ENCODE results near the gene MBOAT1.

MBOAT1 gene

GRCh38 chr6:20060252-20060651 lies 152.0 kb downstream of the MBOAT1 start:
- TF ChIP-seq GATA2 (IDR thresholded peaks at IDR 0.05; ENCODE audit: low read depth, low read length) = no peak
- no peak for TF ChIP-seq GATA3 (IDR thresholded peaks at IDR 0.05; ENCODE audit: low read depth, low read length)

DNA sequence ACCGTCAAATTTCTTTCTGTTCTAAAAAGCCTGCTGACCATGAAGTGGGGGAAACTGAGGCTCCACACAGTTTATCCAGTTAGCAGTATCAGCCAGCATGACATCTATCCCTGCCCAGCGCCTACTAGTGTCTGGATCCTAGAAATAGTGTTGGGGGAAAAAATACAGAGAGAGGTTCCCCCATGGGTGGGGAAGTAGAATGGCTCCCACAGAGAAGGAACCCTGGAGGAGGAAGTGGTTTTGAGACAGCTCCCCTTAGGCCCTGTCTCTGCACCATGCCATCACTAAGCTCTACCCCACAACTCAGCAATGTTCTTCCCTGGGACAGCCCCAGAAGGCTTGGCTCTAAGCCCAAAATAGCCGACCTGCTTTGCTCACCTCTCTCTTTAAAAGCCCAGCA lies 153.4 kb downstream of the MBOAT1 start:
- TF ChIP-seq GATA3 (IDR thresholded peaks at IDR 0.05; ENCODE audit: low read depth, low read length) (no peak), GATA2 (IDR thresholded peaks at IDR 0.05; ENCODE audit: low read depth, low read length) (no peak)

DNA sequence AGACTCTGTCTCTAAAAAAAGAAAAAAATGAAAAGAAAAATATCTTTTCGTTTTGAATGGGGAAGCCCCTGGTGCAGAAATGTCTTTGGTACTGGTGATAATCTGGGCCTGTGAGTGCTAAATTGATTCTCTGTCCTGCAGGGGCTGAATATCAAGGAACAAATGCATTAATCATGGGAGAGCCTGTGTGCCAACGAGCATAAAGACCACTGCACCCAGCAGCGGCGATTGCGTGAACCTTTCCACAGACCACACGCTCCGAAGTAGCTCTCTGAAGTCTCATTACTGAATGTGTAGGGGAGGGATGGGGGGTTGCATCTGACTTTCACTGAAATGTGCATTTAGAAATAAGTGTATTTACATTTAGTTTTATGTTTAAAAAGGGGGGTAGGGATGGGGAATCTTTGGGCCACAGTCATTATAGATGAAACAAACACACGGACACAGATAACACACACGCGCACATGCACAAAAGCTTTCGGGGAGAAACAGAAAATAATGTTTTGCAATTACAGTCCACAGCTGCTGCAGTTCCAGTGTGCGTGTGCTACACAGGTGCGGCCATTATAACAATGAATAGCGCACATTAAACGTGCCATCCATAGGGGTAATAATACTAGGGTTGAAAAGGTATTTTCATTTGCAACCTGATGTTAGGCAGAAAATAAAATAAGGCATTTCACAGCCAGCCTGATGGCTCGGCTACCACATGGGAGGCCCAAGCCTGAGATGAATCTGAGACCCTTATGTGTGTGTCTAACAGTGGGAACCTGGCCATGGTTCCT lies 154.0 kb downstream of the MBOAT1 start:
- TF ChIP-seq GATA3 (IDR thresholded peaks at IDR 0.05; ENCODE audit: low read depth, low read length) = no peak
- no peak for TF ChIP-seq GATA2 (IDR thresholded peaks at IDR 0.05; ENCODE audit: low read depth, low read length)

DNA sequence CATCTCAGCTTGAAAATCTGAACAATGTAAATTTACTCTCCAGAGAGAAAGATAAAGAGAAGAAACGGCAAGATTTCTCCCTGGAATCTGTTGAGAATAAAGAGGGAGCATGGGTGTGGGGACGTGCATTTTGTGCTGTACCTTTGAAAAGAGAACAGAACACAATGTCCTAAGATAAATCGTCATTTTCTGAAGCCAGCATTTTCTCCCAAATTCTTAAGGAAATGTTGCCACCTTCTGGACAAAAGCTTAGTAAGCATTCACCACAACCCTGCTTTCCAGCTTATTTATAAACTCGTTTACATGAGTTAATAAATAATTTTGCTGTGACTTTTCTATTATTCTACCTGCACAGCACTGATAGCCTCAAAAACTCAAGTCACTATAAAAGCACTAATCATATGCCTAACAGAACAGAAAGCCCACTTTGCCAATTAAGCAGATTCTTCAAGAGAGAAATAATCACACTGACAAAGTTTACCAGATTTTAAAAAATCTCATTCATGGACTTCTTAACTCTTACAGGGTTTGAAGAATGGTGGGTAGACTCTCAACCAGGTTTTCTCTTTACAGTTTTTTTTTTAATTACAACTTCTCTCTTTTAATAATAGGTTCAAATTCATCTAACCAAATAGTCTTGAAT lies 155.8 kb downstream of the MBOAT1 start:
- no peak for TF ChIP-seq GATA2 (IDR thresholded peaks at IDR 0.05; ENCODE audit: low read depth, low read length)
- TF ChIP-seq GATA3 (IDR thresholded peaks at IDR 0.05; ENCODE audit: low read depth, low read length) = no peak

DNA sequence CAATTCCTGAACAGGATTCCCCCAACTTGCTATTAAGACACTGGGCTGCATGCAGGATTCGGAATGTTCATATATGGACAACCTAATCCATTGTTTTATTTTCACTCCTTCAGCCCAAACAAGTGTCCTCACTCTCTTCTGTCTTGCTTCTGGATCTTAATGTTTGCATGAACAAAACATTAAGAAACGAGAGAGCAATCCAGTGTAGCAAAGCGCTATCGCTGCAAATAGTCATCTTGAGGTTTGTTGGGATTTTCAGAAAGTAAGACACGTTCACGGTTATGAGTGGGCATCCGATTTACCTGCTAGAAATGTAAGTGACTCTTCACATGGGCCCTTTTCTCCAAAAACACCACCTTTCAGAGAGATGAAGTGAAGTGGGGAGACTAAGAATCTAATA lies 156.4 kb downstream of the MBOAT1 start:
- no peak for TF ChIP-seq GATA2 (IDR thresholded peaks at IDR 0.05; ENCODE audit: low read depth, low read length)

All from SH-SY5Y (cell line).